ENCODE results near the gene CYP4F8.
"Not testable (repeated sequence)": the region's sequence is repeated elsewhere in the genome, so short reads cannot be mapped to it uniquely, and the experiment has no call there.

CYP4F8 gene

DNA sequence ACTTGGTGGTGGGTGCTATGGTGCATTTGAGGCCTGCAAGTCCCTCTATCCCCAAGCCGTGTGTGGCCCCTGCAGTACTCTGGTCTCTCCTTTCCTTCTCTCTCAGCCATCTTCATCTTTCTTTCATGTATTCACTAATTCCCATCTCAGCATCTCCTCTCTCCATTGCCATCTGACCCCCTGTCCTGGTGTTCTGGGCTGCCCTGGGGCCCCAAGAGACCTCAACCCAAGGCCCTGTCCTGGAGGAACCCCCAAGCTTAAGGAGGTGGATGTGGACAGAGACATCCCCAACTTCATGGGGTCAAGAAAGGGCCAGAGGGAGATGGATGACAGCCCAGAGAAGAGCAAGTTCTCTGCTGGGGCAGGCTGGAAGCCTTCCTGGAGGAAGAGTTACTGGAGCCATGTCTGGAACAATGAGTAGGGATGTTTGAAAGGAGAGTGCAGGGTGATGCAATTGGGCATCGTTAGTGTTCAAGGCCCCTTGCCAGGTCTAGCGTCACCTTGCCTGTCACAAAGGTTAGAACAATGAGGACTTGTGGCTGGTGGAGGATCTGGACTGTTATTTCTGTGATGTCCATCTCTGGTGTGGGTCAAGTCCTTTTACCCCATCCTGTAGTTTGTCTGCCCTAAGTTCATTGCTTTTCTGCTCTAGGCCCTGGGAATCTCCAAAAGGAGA, 29.2 kb downstream of the CYP4F8 start:
- no peak for DNase-seq (ENCODE audit: low spot score)

DNA sequence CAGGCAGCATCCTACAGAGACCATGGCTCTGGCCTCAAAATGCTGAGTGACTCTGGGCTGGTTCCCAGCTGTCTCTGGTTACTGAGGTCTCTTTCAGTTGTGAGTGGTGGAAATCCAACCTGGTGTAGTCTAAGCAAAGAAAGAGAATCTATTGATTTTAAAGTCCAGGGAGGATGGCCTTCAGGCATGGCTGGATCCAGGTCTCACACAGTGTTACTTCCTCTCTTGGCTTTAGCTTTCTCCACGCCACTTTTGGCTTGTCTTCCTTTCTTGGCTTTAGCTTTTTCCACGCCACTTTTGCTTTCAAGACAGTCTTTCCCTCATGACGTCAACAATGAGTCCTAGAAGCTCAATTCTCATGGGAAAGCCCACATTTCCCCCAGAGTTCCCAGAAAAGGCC, 29.8 kb downstream of the CYP4F8 start:
- no peak for DNase-seq (ENCODE audit: low spot score)

DNA sequence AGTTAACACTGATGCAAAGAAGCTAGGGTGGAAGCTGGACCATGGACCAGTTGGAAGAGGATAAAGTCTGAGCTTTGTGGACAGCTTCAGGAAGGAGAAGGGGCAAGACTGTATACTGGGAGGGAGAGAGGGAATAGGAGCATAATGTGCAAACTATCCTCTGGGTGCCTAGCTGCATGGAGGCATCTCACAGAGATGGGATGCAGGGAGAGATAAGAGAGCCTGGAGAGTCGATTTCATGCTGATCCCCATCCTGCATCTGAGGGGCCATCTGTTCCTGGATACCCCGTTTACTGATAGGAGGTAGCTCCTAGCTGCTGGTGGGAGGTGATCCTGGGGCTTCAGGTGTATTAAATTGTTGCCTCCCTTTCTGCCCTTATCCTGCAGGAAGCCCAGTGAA, 34.5 kb downstream of the CYP4F8 start:
- DNase-seq (ENCODE audit: low spot score) = no peak

DNA sequence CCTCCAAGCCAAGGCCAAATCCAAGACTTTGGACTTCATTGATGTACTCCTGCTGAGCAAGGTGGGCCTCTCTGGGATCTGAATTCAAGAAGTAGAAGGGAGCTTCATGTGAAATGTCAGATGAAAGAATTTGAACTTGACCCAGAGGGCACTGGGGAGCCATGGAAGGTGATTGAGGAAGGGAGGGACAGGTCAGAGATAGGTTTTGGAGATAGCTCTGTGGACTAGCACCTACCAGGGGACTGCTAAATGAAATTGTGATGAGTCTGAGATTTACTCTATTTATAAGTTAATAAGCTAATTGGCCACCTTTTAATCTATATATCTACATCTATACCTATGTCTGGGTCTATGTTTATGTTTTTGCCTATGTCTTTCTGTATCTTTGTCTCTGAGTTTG, 35.1 kb downstream of the CYP4F8 start:
- not testable (repeated sequence) for DNase-seq (ENCODE audit: low spot score)

DNA sequence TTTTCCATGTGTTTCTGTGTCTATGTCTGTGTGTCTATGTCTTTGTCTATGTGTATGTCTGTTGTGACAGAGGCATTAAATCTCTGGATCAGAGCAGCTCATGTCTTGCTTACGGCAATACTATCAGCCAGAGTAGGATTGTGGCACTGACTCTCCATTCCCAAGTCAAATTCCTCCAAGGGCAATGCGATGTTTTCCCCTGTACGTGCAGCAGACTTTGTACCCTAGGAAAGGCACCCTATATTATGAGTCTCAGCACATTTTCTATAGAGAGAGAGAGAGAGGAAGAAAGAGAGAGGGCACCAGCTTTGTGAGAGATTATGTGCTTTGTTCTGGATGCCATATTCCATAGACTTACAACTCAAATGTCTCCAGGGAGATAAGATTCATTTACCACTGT, 36.8 kb downstream of the CYP4F8 start:
- DNase-seq (ENCODE audit: low spot score) = no peak

DNA sequence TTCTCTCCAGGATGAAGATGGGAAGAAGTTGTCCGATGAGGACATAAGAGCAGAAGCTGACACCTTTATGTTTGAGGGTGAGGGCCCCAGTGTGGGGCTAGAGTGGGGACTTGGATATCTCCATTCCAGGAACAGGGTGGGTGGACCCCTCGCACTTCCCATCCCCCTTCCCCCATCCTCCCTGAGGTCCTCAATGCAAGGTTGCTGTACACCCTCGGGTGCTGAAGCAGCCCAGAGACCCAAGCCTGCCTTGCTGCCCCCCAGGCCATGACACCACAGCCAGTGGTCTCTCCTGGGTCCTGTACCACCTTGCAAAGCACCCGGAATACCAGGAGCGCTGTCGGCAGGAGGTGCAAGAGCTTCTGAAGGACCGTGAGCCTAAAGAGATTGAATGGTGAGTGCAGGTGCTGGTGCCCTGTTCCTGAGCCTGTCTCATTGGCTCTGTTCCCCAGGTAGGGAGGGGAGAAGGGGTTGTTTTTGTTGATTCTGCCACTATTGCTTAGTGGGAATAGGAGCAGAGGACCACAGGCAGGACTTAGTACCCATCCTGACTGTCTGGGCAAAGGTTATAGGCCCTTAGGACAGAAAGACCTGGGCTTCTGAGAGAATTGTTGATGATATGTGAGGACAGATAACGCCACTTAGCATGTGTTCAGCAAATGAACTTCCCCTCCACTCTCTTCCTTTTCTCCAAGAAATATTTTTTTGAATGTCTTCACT, 37.7 kb downstream of the CYP4F8 start:
- no peak for DNase-seq (ENCODE audit: low spot score)

DNA sequence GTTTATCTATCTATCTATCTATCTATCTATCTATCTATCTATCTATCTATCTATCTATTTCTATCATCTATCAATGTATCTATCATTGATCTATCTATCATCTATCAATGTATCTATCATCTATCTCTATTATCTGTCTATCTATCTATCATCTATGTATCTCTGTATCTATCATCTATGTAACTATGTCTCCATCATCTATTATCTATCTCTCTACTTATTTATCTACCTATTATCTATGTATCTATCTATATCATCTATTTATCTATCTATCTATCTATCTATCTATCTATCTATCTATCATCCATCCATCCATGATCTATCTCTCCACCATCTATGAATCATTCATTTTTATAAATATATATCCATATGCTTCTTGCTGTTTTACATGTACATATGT, 41.4 kb downstream of the CYP4F8 start:
- no peak for DNase-seq (ENCODE audit: low spot score)

DNA sequence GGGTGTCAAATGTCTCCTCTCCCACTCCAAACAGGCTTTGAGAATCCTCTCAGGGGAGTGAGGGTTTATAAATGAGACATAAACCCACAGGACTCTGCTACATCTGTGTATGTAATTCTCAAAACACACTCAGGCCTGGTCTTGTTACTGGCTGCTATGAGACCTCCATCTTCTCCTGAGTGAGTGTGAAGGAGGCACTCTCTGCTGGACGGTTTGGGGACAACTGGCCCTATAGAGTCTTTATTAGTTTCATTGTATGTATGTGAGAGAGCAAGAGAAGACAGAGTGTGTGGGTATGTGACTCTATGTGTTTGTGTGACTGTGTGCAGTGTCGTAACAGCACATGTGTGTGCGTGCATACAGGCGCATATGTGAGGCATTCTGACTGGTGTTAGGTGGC, 48.2 kb downstream of the CYP4F8 start:
- DNase-seq (ENCODE audit: low spot score) = no peak

DNA sequence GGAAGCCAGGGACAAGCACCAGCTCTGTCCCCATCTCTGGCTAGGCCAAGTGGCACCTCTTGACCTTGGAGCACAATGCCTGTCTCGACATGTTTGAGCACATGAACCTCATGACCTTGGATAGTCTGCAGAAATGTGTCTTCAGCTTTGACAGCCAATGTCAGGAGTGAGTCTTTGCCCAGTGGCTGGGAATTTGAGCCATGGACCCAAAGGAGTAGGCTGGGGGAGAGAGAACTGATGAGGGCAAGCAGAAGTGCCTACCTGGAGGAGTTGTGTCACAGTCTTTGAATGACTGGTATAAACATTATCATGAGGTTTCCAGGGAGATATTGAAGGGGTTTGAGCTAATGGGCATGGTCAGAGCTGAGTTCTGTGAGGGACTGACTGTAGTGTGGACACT, 51.2 kb downstream of the CYP4F8 start:
- DNase-seq (ENCODE audit: low spot score) = no peak

DNA sequence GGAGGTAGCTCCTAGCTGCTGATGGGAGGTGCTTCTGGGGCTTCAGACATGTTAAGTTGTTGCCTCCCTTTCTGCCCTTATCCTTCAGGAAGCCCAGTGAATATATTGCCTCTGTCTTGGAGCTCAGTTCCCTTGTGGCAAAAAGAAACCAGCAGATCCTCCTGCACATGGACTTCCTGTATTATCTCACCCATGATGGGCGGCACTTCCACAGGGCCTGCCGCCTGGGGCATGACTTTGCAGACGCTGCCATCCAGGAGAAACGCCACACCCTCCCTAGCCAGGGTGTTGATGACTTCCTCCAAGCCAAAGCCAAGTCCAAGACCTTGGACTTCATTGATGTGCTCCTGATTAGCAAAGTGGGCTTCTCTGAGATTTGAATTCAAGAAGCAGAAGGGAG, 51.9 kb downstream of the CYP4F8 start:
- DNase-seq (ENCODE audit: low spot score) = no peak

DNA sequence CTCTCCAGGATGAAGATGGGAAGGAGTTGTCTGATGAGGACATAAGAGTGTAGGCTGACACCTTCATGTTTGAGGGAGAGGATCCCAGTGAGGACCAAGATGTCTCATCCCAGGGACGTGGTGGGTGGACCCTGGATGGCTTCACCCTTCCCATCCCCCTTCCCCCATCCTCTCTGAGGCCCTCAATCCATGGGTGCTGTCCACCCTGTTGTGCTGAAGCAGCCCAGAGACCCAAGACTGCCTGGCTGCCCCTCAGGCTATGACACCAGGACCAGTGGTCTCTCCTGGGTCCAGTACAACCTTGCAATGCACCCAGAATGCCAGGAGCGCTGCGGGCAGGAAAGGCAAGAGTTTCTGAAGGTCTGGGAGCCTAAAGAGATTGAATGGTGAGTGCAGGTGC, 54.4 kb downstream of the CYP4F8 start:
- no peak for DNase-seq (ENCODE audit: low spot score)

DNA sequence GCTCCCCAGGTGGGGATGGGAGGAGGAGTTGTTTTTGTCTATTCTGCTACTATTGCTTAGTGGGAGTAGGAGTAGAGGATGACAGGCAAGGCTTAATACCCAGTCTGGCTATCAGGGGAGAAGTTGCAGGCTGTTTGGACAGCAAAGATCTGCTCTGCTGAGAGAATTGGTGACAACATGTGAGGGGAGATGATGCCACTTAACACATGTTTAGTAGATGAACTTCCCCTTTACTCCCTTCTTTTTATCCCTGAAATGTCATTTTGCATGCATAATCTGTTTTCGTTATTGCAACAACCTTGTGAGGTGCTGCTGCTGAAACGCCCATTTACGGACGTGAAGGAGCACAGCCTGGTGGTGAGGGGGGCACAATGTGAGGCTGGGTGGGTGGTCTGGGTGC, 54.9 kb downstream of the CYP4F8 start:
- DNase-seq (ENCODE audit: low spot score) = no peak

DNA sequence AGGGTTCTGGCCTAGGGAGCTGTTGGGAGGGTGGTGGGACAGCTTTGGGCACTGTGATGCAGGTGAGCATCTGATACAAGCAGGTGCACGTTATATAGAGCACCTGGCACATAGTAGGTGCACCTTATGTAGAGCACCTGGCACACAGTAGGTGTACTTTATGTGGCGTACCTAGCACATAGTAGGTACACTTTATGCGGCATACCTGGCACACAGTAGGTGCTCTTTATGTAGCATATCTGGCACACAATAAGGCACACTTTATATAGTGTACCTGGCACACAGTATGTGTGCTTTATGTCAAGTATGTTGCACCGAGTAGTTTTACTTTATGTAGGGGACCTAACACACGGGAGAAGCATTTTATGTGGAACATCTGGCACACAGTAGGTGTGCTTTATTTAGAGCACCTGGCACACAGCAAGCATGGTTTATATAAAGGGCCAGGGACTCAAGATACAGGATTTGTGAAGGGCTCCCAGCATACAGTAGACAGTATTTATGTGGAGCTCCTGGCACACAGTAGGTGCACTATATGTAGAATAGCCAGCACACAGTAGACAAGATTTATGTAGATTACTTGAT, 56.3 kb downstream of the CYP4F8 start:
- no peak for DNase-seq (ENCODE audit: low spot score)

DNA sequence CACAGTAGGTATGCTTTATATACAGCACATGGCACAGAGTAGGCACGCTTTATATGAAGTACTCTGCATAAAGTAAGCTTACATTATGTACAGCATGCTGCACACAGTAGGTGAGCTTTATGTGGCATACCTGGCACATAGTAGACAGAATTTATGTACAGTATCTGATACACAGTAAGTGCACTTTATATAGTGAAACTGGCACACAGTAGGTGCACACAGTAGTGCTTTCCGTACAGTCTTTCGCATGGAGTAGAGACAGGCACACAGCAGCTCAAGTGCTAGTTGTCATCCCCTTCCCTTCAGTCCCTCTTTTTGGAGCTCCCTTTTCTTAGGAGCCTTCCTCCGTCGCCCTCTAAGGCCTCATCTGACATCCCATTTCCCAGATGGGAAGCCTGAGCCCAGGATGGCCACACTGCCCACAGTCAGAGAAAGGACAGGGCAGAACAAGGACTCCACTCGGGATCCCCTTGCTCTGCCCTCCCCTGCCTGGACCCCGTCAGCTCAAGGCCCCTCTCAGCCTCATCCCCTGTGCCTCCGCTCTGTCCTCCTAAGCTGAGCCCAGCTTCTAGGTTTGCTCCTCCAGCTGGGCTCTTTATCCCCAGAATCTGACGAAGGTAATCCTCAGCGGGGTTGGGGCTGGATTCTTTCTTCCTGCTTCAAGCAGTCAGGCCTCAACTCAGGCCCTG, 57.0 kb downstream of the CYP4F8 start:
- no peak for DNase-seq (ENCODE audit: low spot score)

DNA sequence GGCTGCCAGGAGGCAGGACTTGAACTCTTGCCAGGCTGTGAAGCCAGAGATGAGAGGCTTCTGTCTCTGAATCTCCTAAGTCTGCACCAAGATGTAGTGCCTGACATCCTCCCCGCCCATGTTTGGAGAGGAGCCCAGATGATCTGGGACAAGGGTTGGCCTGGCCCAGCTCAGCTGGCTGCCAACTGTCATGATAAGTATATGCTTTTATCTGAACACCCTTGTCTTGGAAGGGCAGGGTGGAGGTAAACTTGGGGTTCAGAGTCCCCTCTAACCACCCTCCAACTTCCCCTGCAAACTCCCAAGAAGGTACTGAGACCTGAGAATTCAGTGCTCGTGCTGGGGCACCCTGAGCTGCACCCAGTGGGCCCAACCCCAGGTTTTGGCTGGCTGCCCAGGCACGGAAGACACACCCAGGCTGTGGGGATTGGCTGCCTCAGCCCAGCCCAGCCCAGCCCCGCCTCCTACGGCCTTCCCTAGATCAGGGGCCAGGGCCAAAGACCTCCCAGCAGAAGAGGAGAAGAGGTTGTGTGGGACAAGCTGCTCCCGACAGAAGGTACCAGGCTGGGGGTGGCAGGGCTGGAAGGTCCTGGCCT, 57.7 kb downstream of the CYP4F8 start, which contains the start of gene CYP4F12:
CYP4F12 (plus strand) TSS at position 508 of the 596 bp plus-strand sequence. CDS start 443 bp downstream, outside the sequence.
- peak; percentile 10 for DNase-seq (ENCODE audit: low spot score)

DNA sequence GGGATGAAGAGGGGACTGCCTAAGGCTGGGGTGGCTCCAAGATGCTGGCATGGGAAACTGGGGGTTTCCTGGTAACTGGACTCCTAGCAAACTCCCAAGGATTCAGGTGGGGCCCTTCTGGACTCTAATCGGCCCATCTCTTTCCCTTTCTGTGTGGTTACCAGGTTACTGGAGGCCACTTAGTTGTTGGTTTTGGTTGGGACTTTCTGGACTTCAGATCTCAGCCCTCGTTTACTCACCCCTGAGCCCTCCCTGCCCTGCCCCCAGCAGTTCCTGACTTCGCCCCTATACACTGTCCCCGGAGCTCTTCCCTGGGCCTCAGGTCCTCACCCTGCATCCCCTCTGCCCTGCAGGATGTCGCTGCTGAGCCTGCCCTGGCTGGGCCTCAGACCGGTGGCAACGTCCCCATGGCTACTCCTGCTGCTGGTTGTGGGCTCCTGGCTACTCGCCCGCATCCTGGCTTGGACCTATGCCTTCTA, 58.2 kb downstream of the CYP4F8 start:
- no peak for DNase-seq (ENCODE audit: low spot score)

DNA sequence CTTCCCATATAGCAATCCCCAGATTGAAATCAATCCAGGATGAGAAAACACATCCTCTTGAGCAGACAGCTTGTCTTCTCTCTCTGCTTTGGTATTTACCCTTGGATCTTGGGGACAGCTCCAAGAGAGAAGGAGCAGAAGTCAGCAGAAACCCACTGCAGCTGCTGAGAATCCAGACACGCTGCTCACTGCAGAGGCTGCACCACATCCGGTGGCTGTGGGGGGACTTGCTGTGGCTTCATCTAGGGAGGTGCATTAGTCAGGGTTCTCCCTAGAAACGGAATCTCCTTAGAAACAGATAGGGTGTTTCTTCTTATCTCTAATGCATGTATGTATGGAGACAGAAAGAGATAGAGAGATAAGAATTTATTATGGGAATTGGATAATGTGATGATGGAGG, 60.5 kb downstream of the CYP4F8 start:
- DNase-seq (ENCODE audit: low spot score) = no peak

DNA sequence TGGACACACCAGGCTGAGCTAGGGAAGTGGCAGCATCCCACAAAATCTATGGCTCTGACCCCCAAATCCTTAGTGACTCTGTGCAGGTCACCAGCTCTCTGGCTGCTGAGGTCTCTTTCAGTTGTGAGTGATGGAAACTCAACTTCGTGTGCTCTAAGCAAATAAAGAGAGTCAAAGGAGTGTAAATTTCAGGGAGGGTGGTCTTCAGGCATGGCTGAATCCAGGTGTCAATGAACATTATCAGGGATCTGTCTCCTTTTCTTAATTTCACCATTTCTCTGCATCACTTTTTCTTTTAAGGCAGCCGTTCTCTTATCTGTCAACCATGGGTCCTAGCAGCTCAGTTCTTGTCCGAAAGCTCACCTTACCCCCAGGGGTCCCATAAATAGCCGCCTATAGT, 64.1 kb downstream of the CYP4F8 start:
- DNase-seq (ENCODE audit: low spot score) = no peak

DNA sequence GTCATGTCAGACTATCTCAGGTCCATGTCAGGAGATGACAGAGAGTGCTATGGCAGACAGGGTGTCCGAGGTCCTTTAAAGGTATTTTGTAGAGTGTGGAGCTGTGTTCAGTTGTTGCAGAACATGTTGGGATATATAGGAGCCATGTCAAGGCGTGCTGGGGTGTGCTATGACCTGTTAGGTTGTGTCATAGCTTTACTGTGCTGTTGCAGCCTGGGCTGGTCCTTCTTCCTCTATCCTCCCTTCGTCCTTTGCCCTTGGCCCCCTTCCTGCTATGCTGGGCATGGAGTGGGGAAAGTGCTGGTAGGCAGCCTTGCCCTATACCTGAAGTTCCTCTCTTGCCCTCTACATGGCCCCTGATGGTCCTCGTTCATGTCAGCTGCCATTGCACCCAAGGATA, 64.8 kb downstream of the CYP4F8 start:
- not testable (repeated sequence) for DNase-seq (ENCODE audit: low spot score)

Measured in kidney tubule cell (primary cell).